GM19238 (cell line): Measurements from ENCODE around the gene OR10H3.
"Not testable (repeated sequence)": the region's sequence is repeated elsewhere in the genome, so short reads cannot be mapped to it uniquely, and the experiment has no call there.

ENCODE experiments used
- DNase-seq: peaks from one replicate; pipeline ENCODE4 v3.0.0; 2011; ENCODE audit warnings: low spot score; ENCODE audit not compliant: insufficient read length

Gene OR10H3

GRCh38 chr19:15776991-15777970, 39.5 kb downstream of the OR10H3 start:
- DNase-seq, result no peak

DNA sequence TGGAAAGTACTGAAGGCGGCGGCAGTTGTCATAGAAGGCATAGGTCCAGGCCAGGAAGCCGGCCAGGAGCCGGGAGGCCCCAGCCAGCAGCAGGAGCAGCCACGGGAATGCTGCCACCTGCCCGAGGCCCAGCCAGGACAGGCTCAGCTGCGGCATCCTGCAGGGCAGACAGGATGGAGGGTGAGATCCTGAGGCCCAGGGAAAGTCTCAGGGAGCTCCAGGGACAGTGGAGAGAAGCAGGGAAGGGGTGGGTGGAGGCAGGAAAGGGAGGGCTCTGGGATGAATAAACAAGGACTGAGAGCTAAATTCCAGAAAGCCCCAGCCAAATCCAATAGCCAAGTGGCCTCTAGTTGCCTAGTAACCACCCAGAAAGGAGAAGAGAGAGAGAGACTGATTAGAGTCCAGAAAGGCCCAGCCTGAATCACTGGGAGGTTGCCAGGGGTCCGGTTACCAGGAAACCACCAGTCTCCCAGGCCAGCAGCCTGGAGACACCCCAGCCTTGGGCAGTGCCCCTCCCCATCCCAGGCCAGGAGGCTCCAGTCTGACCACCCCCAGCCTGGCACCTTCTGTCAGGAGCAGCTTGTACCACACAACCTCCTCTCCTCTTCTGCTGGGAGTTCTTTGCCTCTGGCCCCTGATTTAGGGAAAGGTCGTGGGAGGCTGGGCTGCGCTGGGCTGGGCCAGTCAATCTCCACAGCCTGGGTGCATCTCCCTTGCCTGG, 42.1 kb downstream of the OR10H3 start:
- no peak for DNase-seq

GRCh38 chr19:15780610-15781418, 43.0 kb downstream of the OR10H3 start:
- DNase-seq, result no peak

DNA sequence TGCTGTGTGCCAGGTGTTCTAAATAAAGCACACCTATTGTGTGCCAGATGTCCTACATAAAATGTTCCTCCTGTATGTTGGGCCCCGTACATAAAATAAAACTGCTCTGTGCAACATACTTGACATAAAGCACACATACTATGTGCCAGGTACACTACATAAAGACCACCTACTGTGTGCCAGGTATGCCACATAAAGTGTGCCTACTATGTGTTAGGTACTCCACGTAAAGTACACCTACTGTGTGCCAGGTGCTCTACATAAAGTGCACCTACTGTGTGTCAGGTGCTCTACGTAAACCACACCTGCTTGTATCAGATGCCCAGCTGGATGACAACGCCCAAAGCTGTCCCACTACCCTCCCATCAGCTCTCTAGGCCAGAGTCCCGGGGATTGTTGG, 43.9 kb downstream of the OR10H3 start:
- no peak for DNase-seq

GRCh38 chr19:15782211-15782610, 44.4 kb downstream of the OR10H3 start:
- DNase-seq, result no peak

DNA sequence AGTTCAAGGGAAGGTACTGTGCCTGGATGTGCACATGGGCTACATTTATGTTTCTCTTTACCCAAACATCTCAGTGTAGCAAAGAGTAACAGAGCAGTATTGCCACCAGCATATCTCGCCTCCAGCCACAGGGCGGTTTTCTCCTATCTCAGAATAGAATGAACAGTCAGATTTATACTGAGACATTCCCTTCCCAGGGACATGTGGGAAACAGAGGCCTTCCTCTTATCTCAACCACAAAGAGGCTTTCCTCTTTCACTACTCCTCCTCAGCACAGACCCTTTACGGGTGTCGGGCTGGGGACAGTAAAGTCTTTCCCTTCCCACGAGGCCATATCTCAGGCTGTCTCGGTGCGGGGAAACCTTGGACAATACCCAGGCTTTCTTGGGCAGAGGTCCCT, 45.1 kb downstream of the OR10H3 start:
- DNase-seq, result not testable (repeated sequence)

DNA sequence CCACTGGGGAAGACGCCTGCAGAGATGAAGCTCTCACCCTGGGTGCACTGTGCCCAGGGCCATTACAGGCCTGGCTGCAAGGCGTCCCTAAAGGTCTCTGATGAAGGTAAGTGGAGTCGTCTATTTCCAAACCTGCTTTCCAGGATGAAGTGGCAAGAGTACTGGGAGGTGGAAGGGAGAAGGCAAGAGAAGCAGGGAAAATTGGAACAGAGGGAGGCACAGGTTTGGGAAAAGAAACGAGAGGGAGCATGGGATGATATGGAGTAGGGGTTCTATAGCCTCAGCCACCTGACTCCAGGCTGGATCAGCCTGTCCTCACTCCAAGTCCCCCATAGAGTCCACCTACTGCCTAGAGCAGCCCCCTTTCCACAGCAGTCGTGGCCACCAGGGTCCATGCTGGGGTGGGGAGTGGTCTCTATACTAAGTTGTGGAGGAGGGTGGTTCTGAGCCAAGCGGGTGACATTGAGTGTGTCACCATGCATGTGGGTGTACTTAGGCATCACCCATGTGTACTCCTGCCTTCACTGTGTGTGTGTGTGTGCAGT, 49.9 kb downstream of the OR10H3 start, which contains the start of gene OR10H5:
Gene OR10H5, plus strand, starts transcription at position 51 of the 545 bp plus-strand sequence. CDS start 6,388 bp downstream, outside the sequence.
- no peak for DNase-seq

DNA sequence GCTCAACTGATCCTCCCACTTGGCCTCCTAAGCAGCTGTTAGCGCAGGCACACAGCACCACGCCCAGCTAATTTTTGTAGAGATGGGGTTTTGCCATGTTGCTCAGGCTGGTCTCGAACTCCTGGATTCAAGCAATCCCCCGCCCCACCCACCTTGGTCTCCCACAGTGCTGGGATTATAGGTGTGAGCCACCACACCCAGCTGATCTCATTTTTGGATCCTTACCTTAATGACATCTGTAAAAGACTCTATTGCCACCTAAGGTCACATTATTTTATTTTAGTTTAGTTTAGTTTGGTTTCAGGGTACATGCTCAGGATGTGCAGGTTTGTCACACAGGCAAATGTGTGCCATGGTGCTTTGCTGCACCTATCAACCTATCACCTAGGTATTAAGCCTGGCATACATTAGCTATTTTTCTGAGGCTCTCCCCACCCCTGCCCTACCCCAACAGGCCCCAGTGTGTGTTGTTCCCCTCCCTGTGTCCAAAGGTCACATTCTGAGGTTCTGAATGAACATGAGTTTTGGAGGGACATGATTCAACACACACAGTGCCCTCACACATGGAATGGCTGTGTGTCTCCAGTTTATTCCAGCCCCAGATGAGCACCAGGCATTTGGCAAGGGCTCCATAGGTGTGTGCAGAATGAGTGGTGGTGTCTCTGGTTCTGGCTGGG, 50.9 kb downstream of the OR10H3 start:
- DNase-seq, result no peak

DNA sequence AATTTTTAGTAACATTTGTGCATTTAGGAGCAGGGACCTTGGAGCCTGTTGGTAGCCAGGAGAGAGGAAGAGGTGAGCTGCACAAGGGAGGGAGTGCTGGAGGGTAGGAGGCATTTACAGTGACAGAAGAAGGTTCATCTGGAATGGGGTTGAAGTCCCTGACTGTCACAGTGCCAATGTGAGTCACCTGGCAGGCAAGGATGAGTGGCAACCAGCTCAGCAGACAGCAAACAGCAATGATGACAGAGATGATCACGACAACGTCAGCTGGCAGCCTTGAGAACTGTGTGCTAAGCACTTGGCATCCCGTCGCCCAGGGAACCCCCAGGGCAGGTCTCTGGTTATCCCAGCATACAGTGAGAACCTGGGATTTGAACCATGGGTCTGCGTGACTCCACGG, 52.3 kb downstream of the OR10H3 start:
- DNase-seq, result no peak
